NCI-H1694 treated with DMSO at 0.1 percent for 48 hours (cell line): ENCODE measurements around the gene STK38L.
A peak's percentile ranks its signal among the peaks of the same experiment; 100 is the strongest.

Experiments
- DNase-seq: peaks from one replicate; lab custom pipeline; 2025; lab: John Stamatoyannopoulos, UW

Gene STK38L

GRCh38 chr12:27277846-27278260 lies 33.8 kb downstream of the STK38L start:
- DNase-seq: no peak

- DNase-seq: no peak
Measured at GRCh38 chr12:27279826-27280225, 35.7 kb downstream of the STK38L start.

GRCh38 chr12:27280412-27280811 lies 36.3 kb downstream of the STK38L start:
- DNase-seq: no peak

GRCh38 chr12:27282754-27283153 lies 38.7 kb downstream of the STK38L start:
- DNase-seq: no peak

GRCh38 chr12:27284021-27284420 lies 39.9 kb downstream of the STK38L start:
- no peak for DNase-seq

GRCh38 chr12:27284751-27285150 lies 40.7 kb downstream of the STK38L start:
- DNase-seq: no peak

- DNase-seq: no peak
Measured at GRCh38 chr12:27285403-27285802, 41.3 kb downstream of the STK38L start.

GRCh38 chr12:27289414-27289813 lies 45.3 kb downstream of the STK38L start:
- DNase-seq: no peak

GRCh38 chr12:27290501-27291168 lies 46.5 kb downstream of the STK38L start:
- no peak for DNase-seq

GRCh38 chr12:27291862-27292261 lies 47.8 kb downstream of the STK38L start:
- DNase-seq: no peak

GRCh38 chr12:27292718-27293117 lies 48.6 kb downstream of the STK38L start:
- DNase-seq: no peak

GRCh38 chr12:27293463-27293862 lies 49.4 kb downstream of the STK38L start:
- no peak for DNase-seq

- no peak for DNase-seq
Measured at GRCh38 chr12:27296674-27297073, 52.6 kb downstream of the STK38L start.

GRCh38 chr12:27297566-27297965 lies 53.5 kb downstream of the STK38L start:
- no peak for DNase-seq

GRCh38 chr12:27299102-27299501 lies 55.0 kb downstream of the STK38L start:
- DNase-seq: no peak

GRCh38 chr12:27300226-27300625 lies 56.1 kb downstream of the STK38L start:
- DNase-seq: no peak

GRCh38 chr12:27303139-27304111 lies 59.3 kb downstream of the STK38L start:
- DNase-seq: no peak

GRCh38 chr12:27304856-27305255 lies 60.8 kb downstream of the STK38L start:
- DNase-seq: no peak

GRCh38 chr12:27305673-27306456 lies 61.8 kb downstream of the STK38L start:
- DNase-seq: peak; percentile 61

- no peak for DNase-seq
Measured at GRCh38 chr12:27309293-27309994, 65.4 kb downstream of the STK38L start.

GRCh38 chr12:27309995-27310315 lies 65.9 kb downstream of the STK38L start:
- no peak for DNase-seq

GRCh38 chr12:27316947-27317346 lies 72.9 kb downstream of the STK38L start:
- no peak for DNase-seq
